Stomach (tissue), 9 donors: Measurements from ENCODE around the gene VPS8. TPM values are rescaled to one million over a fixed set of nuclear protein-coding genes. Genes with fewer than 3 reads are reported as not detected.

Source experiments
- DNase-seq, 2 donors: peaks; one replicate each; pipeline versions ENCODE4 v3.0.0 to v3.0.0-alpha.2; 2013 to 2019
- H3K27ac ChIP-seq, 5 donors: fragments of 200-600 bp in 4 of 5; sonication (generic) in 4 of 5; one replicate each; pipeline ENCODE4 v1.5.1; 2013 to 2019; ENCODE audit warnings: mild to moderate bottlenecking in 1 of 5, moderate library complexity in 1 of 5
- H3K27me3 ChIP-seq, 3 donors: fragments of 200-600 bp; sonication (generic); one replicate each; pipeline ENCODE4 v1.5.1; 2017 to 2019; ENCODE audit warnings: mixed run types in 1 of 3
- H3K36me3 ChIP-seq, 4 donors: fragments of 200-600 bp; sonication (generic); 1 replicate in 3 of 4; 2 replicates in 1 of 4; pipeline ENCODE4 v1.5.1; 2016 to 2019
- H3K4me1 ChIP-seq, 4 donors: fragments of 200-600 bp; sonication (generic); one replicate each; pipeline ENCODE4 v1.5.1; 2016 to 2019
- H3K4me3 ChIP-seq, 4 donors: fragments of 200-600 bp; sonication (generic) in 3 of 4; one replicate each; pipeline ENCODE4 v1.5.1; 2016 to 2019; ENCODE audit warnings: mild to moderate bottlenecking in 1 of 4
- H3K9me3 ChIP-seq, 4 donors: fragments of 200-600 bp; sonication (generic); one replicate each; pipeline ENCODE4 v1.5.1; 2016 to 2019
- CTCF ChIP-seq, 7 experiments: fragments of 450-650 bp in 4 of 7; fragments of 200-600 bp in 3 of 7; sonication (generic) in 3 of 7; IDR thresholded peaks; one replicate each; pipeline ENCODE4 v1.5.1; 2016 to 2019; ENCODE audit warnings: antibody characterized with exemption in 7 of 7, control low read depth in 2 of 7, mild to moderate bottlenecking in 1 of 7
- EP300 ChIP-seq: sonication (generic); formaldehyde crosslinking; IDR thresholded peaks from one replicate; pipeline ENCODE4 v1.6.1; 2017; ENCODE audit warnings: antibody characterized with exemption
- POLR2A ChIP-seq, 4 donors: fragments of 450-650 bp; IDR thresholded peaks; one replicate each; pipeline ENCODE4 v1.6.1; 2016; ENCODE audit warnings: antibody characterized with exemption in 4 of 4, control low read depth in 2 of 4, mild to moderate bottlenecking in 1 of 4, moderate library complexity in 1 of 4
- POLR2AphosphoS5 ChIP-seq, 3 donors: sonication (generic); formaldehyde crosslinking; IDR thresholded peaks; one replicate each; pipeline ENCODE4 v1.6.1; 2016; ENCODE audit warnings: antibody characterized with exemption in 3 of 3
- WGBS, 5 donors: extraction: QIAGEN DNeasy Blood & Tissue Kit in 3 of 5; methylation state at CpG; one replicate each; pipeline versions ENCODE4 v1.1.5 to v1.1.7; 2013 to 2018; 5-methylcytosine and 5-hydroxymethylcytosine counted together
- intact Hi-C: fragments of 100-400 bp; cut with DNase I; formaldehyde crosslinking; loops from one replicate; pipeline ENCODE4 v1.15.1; 2023; ENCODE audit warnings: low total_unique reads
- polyA plus RNA-seq, 3 donors: library from polyadenylated mRNA; stranded (reverse); fragments of 200-250 nt; gene quantifications; one replicate each; pipeline ENCODE4 v1.2.3, GENCODE V29; 2013
- total RNA-seq, 5 donors: library from RNA; depleted of rRNA; stranded (reverse); fragments of >200 nt; gene quantifications; one replicate each; pipeline versions ENCODE4 v1.1.0 to v1.2.3, GENCODE V29; 2014 to 2016
- donor health status: healthy with polysubstance abuse.
- donor health status: Bipolar disorder and iron deficiency.
- donor health status: healthy.

Gene VPS8
- total and polyA plus RNA-seq, 8 donors, result 7.5 to 126 (median 37.5) TPM

- no peak for DNase-seq
- Histone ChIP-seq H3K27ac (no peak overlapping the region), H3K4me1 (peaks cover 4 to 23% (median 18%) of the 10 kb centered on the region in 4 donors), H3K4me3 (no peak overlapping the region), H3K9me3 (no peaks in the 10 kb centered on the region), H3K36me3 (no peaks in the 10 kb centered on the region), H3K27me3 (peaks cover 0 to 19% (median 0%) of the 10 kb centered on the region in 3 donors)
- no peak for TF ChIP-seq EP300
- TF ChIP-seq POLR2A (IDR thresholded peaks at IDR 0.05), result no peak
- TF ChIP-seq POLR2AphosphoS5 (IDR thresholded peaks at IDR 0.05), result no peak
- no peak for TF ChIP-seq CTCF (IDR thresholded peaks at IDR 0.05)
- intact Hi-C loops, result no loop called here
- 79 to 94% (median 82%) methylated on average over 4 of the region's 4 CpGs for WGBS, 5 donors
These were observed 30.2 kb upstream of the VPS8 start for GRCh38 chr3:184781801-184782200.

GRCh38 chr3:184783319-184783718, 28.6 kb upstream of the VPS8 start:
- intact Hi-C loops, result no loop called here
- Histone ChIP-seq H3K27me3 (peaks cover 0 to 19% (median 0%) of the 10 kb centered on the region in 3 donors), H3K4me3 (no peak overlapping the region), H3K36me3 (no peaks in the 10 kb centered on the region), H3K9me3 (no peaks in the 10 kb centered on the region), H3K27ac (no peak overlapping the region), H3K4me1 (peaks cover 4 to 15% (median 10%) of the 10 kb centered on the region in 4 donors)
- no peak for DNase-seq
- TF ChIP-seq POLR2A (IDR thresholded peaks at IDR 0.05) (no peak), EP300 (no peak), POLR2AphosphoS5 (IDR thresholded peaks at IDR 0.05) (no peak), CTCF (IDR thresholded peaks at IDR 0.05) (no peak)
- WGBS, 5 donors, result 88 to 98% (median 95%) methylated on average over 7 of the region's 7 CpGs

- no peak for DNase-seq
- no peak overlapping the region for H3K27ac ChIP-seq
- H3K4me1 ChIP-seq, result peaks cover 4 to 21% (median 10%) of the 10 kb centered on the region in 4 donors
- H3K9me3 ChIP-seq, result no peaks in the 10 kb centered on the region
- 59 to 76% (median 68%) methylated on average over 13 of the region's 13 CpGs for WGBS, 5 donors
- H3K27me3 ChIP-seq, result peaks cover 0 to 5% (median 0%) of the 10 kb centered on the region in 3 donors
- H3K4me3 ChIP-seq, result no peak overlapping the region
- H3K36me3 ChIP-seq, result no peaks in the 10 kb centered on the region
- TF ChIP-seq POLR2A (IDR thresholded peaks at IDR 0.05) (no peak), CTCF (IDR thresholded peaks at IDR 0.05) (no peak), POLR2AphosphoS5 (IDR thresholded peaks at IDR 0.05) (no peak), EP300 (no peak)
- intact Hi-C loops, result no loop called here
These were observed 27.1 kb upstream of the VPS8 start for GRCh38 chr3:184784731-184785500.

- no peak for TF ChIP-seq CTCF (IDR thresholded peaks at IDR 0.05)
- no peak for TF ChIP-seq EP300
- no peak for TF ChIP-seq POLR2A (IDR thresholded peaks at IDR 0.05)
- TF ChIP-seq POLR2AphosphoS5 (IDR thresholded peaks at IDR 0.05), result no peak
- Histone ChIP-seq H3K36me3 (no peaks in the 10 kb centered on the region), H3K4me1 (peaks cover 4 to 21% (median 10%) of the 10 kb centered on the region in 4 donors), H3K27ac (peak overlapping the region in 4 of 5 donors; percentile 42 to 73 (median 46)), H3K27me3 (peaks cover 0 to 4% (median 0%) of the 10 kb centered on the region in 3 donors), H3K9me3 (no peaks in the 10 kb centered on the region), H3K4me3 (no peak overlapping the region)
- DNase-seq, result no peak
- WGBS, 5 donors, result 78 to 87% (median 84%) methylated on average over 12 of the region's 12 CpGs
- intact Hi-C loops, result no loop called here
These were observed 26.1 kb upstream of the VPS8 start for GRCh38 chr3:184785890-184786279.
